ENCODE measurements around the gene CDK18. TPM values are rescaled to one million over a fixed set of nuclear protein-coding genes. Genes with fewer than 3 reads are reported as not detected.

Gene CDK18
- total RNA-seq, 1 experiment from 2014 or later: 38.5 TPM

DNA sequence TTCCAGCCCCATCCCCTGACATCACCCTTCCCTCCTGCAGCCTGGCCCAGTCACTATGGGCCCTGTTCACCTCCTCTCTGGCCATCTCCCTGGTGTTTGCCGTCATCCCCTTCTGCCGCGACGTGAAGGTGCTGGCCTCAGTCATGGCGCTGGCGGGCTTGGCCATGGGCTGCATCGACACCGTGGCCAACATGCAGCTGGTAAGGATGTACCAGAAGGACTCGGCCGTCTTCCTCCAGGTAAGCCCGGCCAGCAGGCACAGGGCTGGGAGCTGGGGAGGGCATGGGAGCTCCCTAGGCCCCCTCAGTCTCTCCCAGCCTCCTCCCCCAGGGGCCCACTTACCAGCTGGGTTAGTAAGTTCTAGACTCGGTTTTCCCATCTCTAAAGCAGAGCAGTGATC is 75.2 kb downstream of the CDK18 start:
- Histone ChIP-seq H4K20me1 (ENCODE audit: control insufficient read depth, insufficient read depth, insufficient read length) (no peaks in the 10 kb centered on the region), H4K8ac (replicated peaks; ENCODE audit: insufficient read length, low read depth, low read length) (no peak overlapping the region), H2BK120ac (ENCODE audit: low read depth, low read length, poor library complexity, severe bottlenecking) (no peak overlapping the region), H3K79me2 (ENCODE audit: insufficient read depth, low read length) (no peaks in the 10 kb centered on the region), H2AFZ (ENCODE audit: low read length) (no peak overlapping the region), H3K56ac (ENCODE audit: insufficient read length, low read depth, low read length) (no peak overlapping the region), H3K4ac (ENCODE audit: low read depth, low read length) (no peak overlapping the region), H2AK5ac (ENCODE audit: insufficient read length, low read length) (no peak overlapping the region), H2BK5ac (ENCODE audit: insufficient read length, low read length) (no peak overlapping the region), H2BK15ac (ENCODE audit: low read depth, low read length) (no peak overlapping the region), H4K5ac (ENCODE audit: insufficient read length, low read depth, low read length) (no peak overlapping the region), H3K4me1 (ENCODE audit: insufficient read depth, low read length) (no peaks in the 10 kb centered on the region; the same call in 1 of the 2 replicates), H2BK12ac (ENCODE audit: insufficient read length, low read depth, low read length) (no peak overlapping the region), H3K18ac (ENCODE audit: insufficient read length, low read depth, low read length) (peak overlapping the region; percentile 3), H3K27ac (ENCODE audit: insufficient read length, low read depth, low read length) (no peak overlapping the region), H3K14ac (ENCODE audit: insufficient read depth, low read length) (no peak overlapping the region; the same call in 1 of the 2 replicates), H4K91ac (ENCODE audit: insufficient read length, low read depth, low read length) (no peak overlapping the region), H2BK20ac (ENCODE audit: low read depth, low read length, poor library complexity, severe bottlenecking) (no peak overlapping the region), H3K79me1 (ENCODE audit: insufficient read depth, low read depth, low read length, poor library complexity, severe bottlenecking) (no peaks in the 10 kb centered on the region), H3K27me3 (ENCODE audit: insufficient read depth, low read length) (no peaks in the 10 kb centered on the region; the same call in 1 of the 2 replicates), H3K23ac (ENCODE audit: insufficient read length, low read depth, low read length) (no peak overlapping the region), H3K23me2 (ENCODE audit: insufficient read length, low read depth, low read length, poor library complexity, severe bottlenecking) (no peaks in the 10 kb centered on the region), H3K9ac (ENCODE audit: extremely low read depth, insufficient read length, low read length) (no peak overlapping the region), H3T11ph (ENCODE audit: low read length) (no peak overlapping the region), H3K4me2 (ENCODE audit: insufficient read depth, insufficient read length, low read length) (no peak overlapping the region), H3K9me3 (ENCODE audit: control insufficient read depth, low read depth, low read length) (no peaks in the 10 kb centered on the region)
- H3K27ac Mint-ChIP-seq: no peak overlapping the region
- H3K4me3 Mint-ChIP-seq: no peak overlapping the region; a peak in 1 of 5 replicates
- DNase-seq: peak; percentile 33
- no peaks in the 10 kb centered on the region for H3K9me3 Mint-ChIP-seq
- WGBS (ENCODE audit: extremely low coverage, insufficient read length, low lambda C conversion rate): no CpG with 5 or more reads among the region's 12 CpGs
- TF ChIP-seq, protein P1, sequence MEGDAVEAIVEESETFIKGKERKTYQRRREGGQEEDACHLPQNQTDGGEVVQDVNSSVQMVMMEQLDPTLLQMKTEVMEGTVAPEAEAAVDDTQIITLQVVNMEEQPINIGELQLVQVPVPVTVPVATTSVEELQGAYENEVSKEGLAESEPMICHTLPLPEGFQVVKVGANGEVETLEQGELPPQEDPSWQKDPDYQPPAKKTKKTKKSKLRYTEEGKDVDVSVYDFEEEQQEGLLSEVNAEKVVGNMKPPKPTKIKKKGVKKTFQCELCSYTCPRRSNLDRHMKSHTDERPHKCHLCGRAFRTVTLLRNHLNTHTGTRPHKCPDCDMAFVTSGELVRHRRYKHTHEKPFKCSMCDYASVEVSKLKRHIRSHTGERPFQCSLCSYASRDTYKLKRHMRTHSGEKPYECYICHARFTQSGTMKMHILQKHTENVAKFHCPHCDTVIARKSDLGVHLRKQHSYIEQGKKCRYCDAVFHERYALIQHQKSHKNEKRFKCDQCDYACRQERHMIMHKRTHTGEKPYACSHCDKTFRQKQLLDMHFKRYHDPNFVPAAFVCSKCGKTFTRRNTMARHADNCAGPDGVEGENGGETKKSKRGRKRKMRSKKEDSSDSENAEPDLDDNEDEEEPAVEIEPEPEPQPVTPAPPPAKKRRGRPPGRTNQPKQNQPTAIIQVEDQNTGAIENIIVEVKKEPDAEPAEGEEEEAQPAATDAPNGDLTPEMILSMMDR (conservative IDR thresholded peaks at IDR 0.05): no peak
- peaks cover 17 to 25% of the 10 kb centered on the region in 2 experiments for H3K4me1 Mint-ChIP-seq
- H3K27me3 Mint-ChIP-seq (ENCODE audit: low read depth): peaks cover 62% of the 10 kb centered on the region
- no peaks in the 10 kb centered on the region for H3K36me3 Mint-ChIP-seq (ENCODE audit: insufficient read depth in 1 of 3, low read depth in 3 of 3)
